Left forelimb (tissue), 1 donor: ENCODE measurements around the gene MAEA.
"Not testable (repeated sequence)": the region's sequence is repeated elsewhere in the genome, so short reads cannot be mapped to it uniquely, and the experiment has no call there.

ENCODE experiments used
- DNase-seq: peaks from one replicate; pipeline ENCODE4 v3.0.0-alpha.2; 2018; ENCODE audit warnings: low spot score

The MAEA gene

DNA sequence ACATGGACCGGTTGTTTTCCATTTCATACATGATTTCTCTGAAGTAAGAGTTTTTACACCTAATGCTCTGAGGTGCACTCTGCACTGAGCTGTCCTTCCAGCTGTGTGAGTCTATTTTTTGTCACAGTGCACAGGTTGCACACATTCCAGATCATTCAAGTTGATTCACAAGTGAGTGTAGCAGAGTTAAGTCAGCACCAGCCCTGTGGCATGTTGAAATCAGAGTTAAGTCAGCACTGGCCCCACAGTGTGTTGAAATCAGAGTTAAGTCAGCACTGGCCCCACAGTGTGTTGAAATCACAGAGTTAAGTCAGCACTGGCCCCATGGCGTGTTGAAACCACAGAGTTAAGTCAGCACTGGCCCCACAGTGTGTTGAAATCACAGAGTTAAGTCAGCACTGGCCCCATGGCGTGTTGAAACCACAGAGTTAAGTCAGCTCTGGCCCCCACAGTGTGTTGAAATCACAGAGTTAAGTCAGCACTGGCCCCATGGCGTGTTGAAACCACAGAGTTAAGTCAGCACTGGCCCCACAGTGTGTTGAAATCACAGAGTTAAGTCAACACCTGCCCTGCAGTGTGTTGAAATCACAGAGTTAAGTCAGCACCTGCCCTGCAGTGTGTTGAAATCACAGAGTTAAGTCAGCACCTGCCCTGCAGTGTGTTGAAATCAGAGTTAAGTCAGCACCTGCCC is 45.6 kb downstream of the MAEA start:
- DNase-seq, result not testable (repeated sequence)

DNA sequence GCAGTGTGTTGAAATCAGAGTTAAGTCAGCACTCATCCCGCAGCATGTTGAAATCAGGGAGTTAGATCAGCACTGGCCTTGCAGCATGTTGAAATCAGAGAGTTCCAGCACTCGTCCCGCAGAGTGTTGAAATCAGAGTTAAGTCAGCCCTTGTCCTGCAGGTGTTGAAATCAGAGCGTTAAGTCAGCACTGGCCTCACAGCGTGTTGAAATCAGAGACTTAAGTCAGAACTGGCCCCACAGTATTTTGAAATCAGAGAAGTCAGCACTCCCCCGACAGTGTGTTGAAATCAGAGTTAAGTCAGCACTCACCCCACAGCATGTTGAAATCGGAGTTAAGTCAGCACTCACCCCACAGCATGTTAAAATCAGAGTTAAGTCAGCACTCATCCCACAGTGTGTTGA is 46.4 kb downstream of the MAEA start:
- no peak for DNase-seq

DNA sequence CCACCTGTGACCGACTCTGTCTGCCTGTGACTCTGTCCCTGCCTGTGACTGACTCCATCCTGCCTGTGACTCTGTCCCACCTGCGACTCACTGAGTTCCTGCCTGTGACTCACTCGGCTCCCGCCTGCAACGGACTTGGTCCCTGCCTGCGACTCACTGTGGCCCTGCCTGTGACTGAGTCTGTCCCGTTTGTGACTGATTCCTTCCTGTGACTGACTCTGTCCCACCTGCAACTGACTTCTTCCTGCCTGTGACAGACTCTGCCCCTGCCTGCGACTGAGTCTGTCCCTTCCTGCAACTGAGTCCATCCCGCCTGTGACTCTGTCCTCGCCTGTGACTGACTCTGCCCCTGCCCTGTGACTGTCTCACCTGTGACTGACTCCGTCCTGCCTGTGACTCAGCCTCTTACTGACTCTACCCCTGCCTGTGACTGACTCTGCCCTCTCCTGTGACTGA is 47.7 kb downstream of the MAEA start:
- DNase-seq, result no peak

DNA sequence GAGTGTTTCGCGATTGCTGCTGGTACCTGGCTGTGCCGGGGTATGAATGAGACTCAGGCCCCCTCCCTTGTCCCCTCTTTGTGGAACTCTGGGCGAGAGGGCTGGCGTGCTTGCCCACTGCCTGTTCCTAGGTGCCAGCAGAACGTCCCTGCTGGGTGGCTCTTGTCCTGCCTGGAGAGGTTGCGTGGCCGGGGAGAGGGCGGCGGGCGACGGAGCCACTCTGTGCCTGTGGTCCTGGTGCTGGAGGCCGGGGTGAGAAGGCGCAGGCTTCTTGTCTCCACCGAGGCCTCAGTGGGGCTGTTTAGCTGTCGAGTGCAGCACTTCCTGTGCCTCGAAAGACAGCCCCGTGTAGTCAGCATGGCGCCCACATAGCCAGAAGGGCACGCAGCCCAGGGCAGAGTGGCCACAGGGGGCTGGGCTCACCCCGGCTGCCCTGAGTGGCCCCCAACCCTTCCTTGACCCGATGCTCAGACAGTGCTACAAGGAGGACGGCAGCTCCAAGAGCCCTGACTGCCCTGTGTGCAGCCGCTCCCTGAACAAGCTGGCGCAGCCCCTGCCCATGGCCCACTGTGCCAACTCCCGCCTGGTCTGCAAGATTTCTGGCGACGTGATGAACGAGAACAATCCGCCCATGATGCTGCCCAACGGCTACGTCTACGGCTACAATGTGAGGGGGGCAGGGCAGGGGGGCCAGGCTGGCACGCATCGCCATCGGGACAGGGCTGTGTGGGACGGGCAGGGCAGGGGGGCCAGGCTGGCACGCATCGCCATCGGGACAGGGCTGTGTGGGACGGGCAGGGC is 48.5 kb downstream of the MAEA start:
- DNase-seq, result no peak

DNA sequence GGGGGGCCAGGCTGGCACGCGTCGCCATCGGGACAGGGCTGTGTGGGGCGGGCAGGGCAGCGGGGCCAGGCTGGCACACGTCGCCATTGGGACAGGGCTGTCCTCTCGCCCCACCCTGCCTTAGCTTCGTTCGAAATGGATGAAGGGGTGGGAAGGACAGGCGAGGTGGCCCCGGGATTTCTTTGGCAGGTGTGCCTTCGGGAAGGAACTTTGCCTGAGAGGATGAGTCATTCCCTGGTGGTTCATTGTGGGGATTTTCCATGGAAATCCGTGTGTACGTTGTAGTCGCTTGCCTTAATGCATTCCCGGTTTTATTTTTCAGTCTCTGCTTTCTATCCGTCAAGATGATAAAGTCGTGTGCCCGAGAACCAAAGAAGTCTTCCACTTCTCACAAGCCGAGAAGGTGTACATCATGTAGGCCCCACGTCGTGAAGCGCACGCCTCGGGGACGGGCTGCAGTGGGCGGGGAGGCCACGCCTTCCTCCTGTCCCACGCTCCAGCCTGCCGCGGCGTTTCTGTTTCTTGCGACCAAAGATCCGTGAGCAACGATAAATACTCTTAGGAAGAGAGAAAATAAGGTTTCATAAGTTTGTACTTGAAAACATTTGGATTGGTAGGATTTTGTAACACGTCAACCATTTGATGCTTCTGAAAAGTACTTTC is 49.2 kb downstream of the MAEA start:
- no peak for DNase-seq

DNA sequence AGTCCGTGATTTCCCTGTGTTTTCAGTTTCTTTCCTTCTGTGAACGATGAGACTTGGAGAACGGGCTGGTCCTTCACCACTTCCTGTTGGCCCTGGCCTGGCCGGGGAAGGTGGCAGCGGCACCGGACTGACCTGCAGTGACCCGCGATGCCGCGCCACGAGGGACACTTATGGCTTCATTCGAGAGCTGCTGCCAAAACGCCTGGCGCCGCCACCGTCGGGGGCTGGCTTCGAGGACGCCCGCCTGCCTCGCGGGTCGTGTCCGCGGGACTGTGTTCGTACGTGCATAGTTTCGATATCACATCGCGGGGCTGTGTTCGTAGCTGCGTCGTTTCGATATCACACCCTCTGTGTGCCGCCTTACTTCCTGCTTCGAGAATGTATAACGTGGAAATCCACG is 49.8 kb downstream of the MAEA start:
- no peak for DNase-seq

DNA sequence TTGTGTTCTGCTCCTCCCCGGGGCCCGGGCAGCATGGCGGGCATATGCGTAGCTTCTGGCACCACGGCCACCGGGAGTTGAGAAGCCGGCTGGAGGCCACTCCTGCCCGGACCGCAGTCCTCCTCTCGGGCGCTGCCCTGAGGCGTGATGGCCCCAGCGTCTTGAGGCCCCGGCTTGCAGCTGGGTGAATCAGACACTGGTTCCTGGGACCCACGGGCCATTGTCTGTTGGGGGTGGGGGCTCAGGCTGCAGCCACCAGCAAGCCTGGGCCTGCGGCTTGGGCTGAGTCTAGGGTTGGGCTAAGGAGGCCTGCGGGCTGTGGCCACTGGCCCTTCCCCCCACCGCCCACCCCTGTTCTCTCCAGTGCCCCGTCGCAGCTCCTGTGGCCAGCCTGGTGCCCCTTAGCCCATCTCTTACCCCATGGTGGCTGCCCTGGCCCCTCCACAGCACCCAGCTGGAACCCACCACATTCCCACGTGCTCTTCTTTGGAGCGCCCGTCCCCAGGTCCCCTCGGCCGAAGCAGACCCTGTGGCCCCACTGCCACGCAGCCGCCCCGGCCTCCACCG is 50.6 kb downstream of the MAEA start:
- no peak for DNase-seq

DNA sequence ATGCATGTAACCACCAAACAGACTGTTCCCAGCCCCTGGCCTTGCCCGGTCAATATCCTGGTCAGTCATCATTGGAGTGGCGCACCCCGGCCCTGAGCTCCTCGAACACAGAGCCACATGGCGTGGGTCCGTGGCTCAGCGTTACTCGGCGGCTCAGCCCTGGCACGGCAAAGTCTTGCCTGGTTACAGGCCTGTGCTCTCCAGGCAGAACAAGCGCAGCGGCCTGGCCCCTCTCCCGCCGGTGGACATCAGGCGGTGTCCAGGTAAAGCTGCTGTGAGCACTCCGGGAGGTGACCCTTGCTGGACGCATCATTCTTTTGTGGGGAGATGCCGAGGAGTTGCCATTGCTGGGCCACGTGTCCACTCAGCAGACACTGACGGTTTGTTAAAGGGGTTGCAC is 51.2 kb downstream of the MAEA start:
- DNase-seq, result no peak

DNA sequence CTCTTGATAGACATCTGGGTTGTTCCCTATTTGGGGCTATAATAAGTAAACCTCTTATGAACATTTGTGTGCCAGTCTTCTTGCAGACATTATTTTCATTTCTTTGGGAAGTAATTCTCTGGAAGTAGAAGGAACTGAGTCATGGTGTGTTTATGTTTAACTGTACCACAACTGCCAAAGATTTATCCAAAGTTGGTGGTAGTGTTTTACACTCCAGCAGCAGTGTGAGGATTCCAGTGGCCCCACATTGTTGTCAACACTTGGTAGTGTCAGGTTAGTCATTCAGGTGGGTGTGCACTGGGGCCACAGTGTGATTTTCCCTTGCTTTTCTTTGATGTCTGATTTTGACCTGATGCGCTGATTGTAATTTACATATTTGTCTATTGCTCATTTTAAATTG is 52.3 kb downstream of the MAEA start:
- no peak for DNase-seq

DNA sequence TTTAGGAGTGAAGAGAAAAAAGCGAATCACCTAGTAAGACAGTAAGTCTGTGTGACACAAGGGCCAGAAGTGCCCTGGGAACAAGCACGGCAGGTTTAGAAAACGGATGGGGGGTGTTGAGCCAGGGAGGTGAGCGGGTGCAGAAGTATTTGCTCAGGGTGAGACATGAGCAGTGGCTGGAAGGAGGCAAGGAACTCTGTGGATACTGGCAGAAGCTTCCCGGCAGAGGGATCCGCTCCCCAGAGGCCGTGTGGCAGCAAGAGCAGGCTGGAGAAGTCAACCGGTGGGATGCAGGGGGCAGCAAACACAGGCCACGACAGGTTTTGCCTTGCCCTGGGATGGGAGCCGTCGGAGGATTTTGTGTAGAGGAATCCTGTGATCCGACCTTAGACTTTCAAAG is 55.0 kb downstream of the MAEA start:
- no peak for DNase-seq

DNA sequence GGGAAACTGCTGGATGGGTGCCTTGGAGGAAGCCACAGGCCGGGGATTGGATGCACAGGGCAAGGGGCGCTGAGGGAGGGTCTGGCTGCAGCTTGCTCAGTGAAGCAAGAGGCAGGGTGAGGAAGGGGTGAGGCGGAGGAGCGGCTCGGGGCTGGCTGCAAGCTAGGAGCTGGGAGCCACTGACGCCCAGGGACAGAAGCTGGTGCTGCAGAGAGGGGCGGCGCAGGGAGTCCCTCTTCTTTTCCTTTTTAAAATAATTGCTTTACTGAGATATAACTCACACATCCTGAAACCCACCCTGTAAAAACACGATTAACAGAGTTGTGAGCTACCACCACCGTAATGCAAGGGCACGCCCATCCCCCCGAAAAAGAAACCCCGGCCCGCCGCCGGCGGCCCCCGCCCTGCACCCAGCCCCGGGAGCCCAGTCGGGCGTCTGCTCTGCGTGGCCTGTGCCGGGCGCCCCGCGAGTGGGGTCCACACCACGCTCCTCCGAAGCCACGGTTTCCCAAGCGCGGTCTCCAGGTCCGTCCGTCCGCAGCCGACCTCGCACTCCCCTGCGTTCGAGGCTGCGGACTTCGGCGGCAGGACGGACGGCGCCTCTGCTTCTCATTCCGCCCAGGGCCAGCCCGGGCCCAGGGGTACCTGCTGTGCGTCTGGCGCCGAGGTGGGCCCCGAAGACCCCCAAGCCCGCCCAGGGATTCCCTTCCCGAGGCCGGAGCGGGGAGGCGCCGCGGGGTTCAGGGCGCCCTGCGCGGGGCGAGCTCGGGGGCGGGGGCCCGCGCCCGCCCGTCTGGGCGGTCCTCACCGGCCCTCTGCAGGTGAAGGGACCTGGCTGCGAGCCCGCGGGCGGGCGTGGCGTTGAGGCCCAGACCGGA is 56.5 kb downstream of the MAEA start:
- DNase-seq, result peak; percentile 80

DNA sequence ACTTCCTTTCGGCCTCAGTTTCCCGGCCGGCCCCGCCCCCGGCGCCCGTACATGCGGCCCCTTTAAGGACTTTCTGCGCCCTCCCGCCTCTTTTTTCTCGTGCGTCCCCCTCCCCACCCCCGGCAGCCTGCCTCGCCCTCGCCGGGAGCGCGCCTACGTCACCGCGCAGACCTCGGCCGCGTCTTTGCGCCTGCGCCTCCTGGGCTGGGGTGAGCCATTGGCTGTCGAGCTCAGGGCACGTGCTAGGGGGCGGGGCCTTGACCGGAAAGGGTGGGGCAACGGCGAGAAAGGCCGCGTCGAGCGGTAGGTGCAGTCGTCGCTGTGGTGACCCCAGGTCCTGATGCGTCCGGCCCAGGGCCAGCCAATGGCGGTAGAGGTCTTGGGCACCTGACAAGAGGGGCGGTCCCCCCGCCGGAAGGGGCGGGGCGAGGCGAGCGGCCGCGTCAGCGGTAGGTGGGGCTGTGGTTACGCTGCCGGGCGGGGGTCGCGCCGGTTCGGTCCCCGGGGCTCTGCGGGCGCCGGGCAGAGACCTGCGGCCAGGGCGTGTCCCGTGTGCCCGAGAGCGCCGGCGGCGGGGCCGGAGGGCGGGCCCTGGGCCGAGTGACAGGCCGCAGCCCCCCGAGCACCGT is 57.2 kb downstream of the MAEA start, which contains the start of gene UVSSA:
TSS of gene UVSSA (plus strand) at position 428 of the 629 bp plus-strand sequence. CDS start 884 bp downstream, outside the sequence.
- DNase-seq, result peak; percentile 100

DNA sequence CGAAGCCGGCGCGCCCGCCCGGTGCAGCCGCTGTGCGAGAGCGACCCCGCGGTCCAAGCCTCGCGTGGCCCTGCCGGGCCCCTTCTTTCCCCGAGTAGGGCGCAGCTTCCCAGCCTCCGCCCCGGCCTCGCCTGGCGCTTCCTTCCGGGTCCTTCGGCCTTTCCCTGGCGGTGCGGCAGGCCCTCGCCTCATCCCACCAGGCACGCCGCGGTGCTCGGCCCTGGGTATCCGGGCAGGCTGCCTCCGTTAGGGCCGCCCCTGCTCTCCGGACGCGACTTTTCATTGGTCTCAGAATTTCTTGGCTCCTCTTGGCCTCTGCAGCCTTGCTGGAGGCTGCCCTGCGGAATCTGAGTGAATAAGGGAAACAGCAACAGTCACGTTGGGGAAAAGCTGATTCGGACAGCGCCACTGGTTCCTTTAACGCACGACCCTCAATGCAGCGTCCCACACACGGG is 57.7 kb downstream of the MAEA start:
- DNase-seq, result peak; percentile 86

DNA sequence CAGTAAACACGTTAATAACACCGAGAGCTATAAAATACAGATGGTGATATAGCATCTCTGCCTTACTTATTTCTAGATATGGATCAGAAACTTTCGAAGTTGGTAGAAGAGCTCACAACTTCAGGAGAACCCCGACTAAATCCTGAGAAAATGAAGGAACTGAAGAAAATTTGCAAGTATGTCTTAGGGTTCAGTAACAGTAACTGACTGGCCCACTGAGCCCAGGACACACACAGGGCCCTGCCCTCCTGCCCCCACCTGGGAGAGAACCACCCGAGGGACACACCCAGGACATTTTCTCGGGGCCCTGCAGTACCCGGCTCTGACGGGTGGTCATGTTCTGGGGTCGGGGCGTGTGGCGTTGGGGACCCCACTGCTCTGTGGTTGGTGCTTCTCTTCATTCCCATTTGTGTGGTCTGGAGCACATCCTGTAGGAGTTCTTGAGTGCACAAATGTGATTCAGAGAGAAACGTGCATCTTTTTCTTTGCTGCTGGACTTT is 58.4 kb downstream of the MAEA start:
- no peak for DNase-seq

DNA sequence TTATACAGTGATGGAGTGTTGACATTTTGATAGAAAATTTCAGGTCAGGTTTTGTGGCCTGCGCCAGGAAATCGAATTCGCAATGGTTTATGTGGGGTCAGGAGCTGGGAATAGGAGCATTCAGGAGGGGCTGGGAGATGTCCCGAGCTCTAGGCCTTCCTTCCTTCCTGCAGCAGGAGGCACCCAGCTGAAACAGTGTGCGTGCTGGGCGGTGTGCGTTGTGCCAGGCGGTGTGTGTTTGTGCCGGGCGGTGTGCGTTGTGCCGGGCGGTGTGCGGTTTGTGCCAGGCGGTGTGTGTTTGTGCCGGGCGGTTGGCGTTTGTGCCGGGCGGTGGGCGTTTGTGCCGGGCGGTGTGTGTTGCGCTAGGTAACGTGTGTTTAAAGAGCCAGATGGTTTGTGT is 59.1 kb downstream of the MAEA start:
- no peak for DNase-seq

DNA sequence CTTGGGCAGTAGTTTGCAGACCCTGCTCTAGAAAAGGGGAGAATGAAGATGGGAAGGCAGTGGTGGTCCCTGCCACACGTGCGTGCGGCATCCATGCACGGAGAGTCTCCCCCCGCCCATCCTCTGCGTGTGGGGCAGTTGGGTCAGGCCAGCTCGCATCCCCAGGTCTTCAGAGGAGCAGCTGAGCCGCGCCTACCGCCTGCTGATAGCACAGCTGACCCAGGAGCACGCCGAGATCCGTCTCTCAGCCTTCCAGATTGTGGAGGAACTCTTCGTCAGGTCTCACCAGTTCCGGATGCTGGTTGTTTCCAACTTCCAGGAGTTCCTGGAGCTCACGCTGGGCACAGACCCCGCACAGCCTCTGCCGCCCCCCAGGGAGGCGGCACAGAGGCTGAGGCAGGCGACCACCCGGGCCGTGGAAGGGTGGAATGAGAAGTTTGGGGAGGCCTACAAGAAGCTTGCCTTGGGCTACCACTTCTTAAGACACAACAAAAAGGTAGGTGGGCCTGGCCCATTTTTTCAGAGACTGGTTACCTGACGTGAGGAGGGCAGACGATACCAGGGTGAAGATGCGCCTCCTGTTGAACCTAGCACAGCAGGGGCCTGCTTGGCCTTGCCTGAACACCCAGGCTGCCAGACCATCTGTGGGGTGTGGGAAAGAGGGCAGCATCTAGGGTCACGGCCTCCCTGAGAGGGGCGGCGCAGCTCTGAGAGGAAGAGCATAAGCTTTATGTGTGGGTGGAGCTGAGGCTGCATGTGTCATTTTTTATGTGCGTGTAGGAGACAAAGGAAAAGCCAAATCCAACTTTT is 59.9 kb downstream of the MAEA start:
- no peak for DNase-seq

DNA sequence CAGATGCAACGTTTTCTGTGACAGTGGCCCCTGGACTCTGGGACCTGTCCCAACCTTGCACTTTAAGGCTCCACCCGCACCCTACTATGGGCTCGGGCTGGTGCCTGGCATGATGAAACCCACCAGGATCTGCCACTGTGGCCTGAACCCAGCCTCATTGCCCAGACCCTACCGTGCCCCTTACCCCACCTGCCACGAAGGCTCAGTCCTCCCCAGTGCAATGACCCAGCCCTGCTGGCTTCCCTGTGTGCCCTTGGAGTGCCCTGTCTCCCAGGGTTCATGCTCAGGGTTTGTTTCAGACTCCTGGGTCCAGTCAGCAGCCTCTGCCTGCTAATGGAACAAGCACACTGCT is 60.5 kb downstream of the MAEA start:
- no peak for DNase-seq

DNA sequence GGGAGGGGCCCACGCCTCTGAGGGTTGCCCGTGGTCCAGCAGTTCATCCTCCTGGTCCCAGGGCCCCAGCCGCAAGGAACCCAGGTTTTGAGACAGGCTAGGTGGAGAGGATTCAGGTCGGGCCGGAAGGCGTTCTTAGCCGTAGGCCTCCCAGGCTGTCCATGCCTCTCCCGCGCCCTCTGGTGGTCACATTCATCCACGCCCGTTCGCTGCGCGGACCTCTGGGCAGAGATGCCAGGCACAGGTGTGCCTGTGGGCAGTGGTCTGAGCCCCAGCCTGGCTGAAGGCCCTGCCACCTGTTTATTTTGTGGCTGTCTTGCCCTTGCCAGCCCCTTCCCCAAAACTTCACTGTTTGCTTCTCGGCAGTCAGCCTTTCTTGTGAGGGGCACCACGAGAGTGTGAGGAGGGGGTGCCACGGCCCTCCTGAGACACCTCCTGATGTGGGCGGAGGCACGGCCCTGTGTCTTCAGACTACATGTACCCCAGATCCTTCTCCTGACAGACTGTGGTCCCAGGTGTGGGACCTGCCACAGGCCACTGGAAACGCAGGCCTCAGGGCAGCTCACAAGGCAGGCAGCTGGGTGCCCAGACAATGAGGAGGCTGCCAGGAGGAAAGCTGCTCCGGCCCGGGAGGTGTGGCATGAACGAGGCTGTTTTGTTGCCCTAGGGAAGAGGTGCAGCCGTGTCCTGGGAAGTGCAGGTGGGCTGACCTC is 62.3 kb downstream of the MAEA start:
- DNase-seq, result peak; percentile 87

DNA sequence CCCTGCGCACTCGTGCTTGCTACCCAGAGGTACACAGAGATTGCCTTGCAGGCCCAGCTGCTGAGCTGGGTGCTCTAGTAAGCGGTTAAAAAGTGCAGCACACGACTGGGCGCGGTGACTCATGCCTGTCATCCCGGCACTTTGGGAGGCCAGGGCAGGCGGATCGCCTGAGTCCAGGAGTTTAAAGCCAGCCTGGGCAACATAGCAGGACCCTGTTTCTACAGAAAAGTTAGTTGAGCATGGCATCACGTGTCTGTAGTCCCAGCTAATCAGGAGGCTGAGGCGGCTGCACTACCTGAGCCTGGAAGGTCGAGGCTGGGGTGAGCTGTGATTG is 62.8 kb downstream of the MAEA start:
- DNase-seq, result no peak
